Activated CD4-positive, alpha-beta T cell treated with anti-CD3 and anti-CD28 coated beads for 4 hours (primary cell): Measurements from ENCODE around the gene ADAM33.

Experiments
- DNase-seq, 2 donors: peaks; one replicate each; pipeline ENCODE4 v3.0.0-alpha.2; 2020

The ADAM33 gene

DNA sequence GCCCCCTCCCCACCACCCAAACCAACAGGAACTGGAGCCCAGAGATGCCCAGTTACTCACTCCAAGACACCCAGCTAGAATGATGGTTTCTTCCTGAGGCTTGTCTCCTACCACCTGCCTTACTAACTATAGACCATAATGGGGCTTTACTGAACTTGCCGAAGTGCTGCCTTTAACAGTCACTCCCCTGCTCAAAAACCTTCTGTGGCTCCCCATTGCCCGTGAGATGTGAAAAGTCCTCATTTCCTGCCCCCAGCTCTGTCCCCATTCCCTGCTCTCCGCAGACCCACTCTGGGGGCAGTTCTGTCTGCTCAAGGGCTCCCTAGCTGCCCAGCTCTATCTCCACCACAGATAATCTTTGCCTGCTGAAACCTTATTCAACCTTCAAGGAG lies 25.7 kb upstream of the ADAM33 start:
- DNase-seq = no peak

DNA sequence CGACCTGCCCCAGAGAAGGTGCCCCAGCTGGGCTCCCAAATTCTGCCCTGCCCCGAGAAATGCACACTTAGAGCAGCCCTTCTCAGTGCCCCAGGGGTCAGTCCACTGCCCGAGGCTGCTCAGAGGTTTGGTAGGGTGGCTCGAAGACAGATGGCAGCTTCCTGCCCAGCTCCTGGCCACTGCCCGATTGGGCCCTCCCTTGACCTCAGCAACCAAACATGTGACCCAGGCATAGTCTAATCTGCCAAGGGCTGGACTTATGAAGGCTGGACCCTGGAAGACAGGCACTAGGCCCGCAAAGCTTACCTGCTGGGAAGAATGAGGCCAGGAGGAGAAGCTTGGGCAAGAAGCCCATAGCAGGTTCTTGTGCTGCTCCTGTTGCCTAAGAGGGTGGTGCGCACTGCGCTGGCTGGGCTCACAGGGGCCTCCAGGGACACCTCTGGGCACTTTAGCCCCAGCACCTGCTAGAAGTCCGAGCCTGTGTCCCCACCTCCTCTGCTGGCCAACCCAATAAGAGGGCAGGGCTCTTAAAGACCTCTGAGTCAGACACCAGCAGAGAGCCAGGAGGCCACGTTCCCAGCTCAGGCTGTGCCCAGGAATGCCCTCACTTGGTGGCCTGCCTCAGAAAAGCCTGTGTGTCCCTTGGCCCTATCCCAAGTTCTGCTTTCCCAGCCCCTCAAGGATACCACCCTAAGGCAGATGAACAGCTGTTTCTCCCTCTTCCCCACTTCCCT lies 25.1 kb upstream of the ADAM33 start:
- no peak for DNase-seq

DNA sequence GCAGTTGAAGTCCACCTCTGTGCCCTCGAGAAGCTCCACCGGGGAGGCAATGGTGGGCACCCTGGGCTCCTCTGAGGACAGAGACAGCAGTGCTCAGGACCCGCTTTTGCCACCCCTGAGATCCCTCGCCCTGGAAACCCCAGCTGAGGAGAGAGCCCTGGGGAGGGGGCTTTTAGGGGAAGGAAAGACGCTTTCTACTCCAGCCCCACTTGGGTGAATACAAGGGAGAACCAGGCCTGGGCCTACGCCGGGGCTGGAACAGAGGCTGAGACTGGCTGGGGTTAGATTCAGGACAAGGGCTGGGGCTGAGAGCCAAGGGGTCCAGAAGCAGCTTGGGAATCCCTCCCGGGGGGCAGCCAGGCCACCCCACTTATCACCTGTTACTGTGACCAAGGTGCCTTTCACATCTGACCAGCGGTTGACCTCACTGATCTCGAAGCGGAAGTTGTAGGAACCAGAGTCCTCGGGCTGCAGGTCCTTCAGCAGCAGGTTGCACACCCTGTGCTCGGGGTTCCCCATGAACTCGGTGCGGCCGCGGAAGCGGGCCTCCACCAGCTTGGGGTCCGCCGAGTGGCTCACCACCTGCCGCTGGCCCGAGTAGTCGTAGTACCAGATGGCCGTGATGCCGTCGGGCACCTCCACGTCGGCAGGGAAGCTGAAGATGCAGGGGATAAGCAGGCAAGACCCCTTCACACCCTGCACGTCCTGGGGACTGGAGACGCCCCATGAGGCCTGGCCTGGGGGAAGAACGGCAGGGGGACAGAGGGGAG lies 24.3 kb upstream of the ADAM33 start:
- no peak for DNase-seq

DNA sequence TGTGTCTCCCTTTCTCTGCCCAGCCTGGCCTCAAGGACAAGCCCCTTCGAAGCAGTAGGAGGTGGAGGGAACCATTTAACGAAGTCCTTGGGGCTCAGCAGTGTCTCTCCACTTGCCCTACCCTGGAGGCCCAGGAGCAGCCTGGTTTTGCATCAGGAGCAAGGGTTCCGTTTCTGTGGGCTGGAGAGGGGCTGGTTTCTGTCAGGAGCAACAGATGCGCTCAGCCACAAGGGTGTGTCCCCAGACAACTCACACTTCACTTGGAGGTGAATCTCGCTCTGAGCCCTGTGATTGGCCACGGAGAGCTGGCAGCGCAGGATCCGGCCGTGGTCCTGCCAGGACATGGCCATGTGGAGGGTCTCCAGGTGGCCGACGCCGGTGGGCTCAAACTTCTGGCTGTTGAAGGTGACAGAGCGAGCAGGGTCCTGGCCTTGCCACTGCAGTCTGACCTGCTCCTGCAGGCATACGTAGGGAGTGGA lies 23.7 kb upstream of the ADAM33 start:
- DNase-seq = no peak

DNA sequence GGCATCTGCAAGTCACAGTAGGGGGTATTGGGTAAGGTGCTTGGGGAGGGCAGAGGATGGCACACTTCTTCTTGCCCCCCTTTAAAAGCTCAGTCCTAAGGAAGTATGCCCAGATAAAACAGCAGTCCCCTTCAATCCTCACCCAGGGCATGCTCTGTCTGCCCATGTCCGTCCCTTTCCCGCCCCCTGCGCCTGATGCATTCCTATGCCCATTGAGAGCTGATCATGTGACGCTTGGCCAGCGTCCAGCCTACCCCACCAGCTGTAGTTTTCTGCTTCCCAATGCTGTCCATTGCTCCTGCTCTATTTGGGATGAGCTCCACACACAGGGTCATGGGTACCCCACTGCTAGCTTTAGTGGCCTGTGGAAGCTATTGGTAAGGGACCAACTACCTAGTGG lies 22.3 kb upstream of the ADAM33 start:
- no peak for DNase-seq

DNA sequence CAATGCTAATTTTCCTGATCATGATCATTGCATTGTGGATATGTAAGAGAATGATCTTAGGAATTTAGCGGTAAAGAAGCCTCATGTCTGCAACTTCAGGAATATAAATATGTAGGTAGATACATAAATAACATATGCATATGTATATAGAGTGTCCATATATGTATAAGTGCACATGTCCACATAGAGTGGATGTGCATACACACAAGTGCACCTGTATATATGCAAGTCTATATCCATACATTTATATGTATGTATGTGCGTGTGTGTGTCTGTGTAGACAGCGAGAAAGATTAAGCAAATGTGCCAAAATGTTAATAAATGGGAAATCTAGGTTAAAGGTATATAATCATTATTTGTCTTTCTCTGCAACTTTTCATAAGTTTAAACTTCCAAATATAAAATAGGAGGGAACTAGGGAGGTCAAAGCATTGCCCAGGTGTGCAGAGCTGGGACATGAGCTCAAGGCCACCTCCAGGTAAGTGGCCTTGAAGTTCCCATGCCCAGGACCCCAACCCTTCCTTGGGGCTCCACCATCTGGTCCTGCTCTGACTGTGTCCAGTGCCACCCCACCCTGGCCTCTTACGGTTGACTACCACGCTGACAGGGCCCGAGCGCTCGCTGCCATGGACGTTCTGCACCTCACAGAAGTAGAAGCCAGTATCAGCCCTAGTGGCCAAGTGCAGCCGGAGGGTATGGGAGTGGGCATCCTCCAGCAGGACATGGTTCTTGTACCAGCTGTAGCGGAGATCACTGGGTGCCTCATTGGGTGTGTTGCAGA lies 21.0 kb upstream of the ADAM33 start:
- no peak for DNase-seq

DNA sequence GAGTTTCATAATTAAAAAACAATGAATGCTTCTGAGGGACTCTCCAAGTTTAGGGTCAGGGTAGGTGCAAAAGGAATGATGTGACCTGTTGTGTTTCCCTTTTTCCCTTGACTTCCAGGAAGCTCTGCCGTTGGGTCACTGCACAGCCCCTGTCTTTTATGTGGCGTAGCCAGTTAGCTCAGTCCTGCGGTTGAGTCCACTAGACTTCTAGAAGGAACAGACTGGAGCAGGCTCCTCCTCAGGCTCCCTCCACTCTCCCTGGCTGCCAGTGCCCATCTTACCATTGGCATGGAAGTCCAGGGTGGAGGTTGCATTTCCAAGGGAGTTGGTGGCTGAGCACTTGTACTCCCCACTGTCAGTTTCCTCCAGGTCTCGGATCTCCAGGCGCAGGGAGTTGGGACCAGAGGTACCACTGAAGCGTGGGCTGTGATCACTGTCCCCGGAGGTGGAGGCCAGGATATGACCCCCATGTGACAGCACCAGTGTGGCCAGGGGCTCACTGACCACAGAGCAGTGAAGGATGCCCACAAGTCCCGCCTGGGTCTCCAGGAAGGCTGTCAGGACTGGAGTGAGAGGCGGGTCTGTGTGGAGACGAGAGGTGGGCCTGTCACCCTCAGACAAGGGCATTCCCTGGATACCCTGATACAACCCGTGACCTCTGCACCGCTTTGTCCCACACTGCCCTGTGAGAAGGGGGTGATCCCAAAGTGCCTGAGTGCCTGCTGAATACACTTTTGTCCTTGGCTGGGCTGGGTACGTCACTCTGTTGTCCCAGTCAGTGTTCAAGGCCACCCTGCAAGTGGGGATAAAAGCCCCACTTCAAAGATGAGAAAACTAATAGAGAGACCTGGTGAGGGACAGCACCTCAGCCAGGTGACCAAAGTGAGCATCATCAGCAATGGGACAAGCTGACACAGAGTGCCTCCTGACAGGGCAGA lies 19.5 kb upstream of the ADAM33 start:
- DNase-seq = no peak

DNA sequence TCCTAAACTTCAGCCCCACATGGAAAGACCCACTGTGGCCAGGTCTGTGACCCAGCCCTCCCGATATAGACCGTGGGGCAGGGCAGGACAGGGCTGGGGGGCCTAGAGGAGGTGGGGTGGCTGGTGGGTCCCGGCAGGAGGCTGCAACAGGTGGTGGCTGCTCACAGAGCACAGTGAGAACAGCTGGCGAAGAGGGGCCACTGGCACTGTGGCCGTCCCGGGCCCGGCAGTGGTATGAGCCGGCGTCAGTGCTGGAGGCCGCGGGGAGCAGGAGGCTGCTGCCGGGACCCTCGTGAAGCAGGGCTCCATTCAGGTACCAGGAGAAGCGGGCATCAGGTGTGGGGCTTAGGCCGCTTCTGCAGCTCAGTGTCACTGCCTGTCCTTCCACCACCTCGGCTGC lies 17.2 kb upstream of the ADAM33 start:
- no peak for DNase-seq

DNA sequence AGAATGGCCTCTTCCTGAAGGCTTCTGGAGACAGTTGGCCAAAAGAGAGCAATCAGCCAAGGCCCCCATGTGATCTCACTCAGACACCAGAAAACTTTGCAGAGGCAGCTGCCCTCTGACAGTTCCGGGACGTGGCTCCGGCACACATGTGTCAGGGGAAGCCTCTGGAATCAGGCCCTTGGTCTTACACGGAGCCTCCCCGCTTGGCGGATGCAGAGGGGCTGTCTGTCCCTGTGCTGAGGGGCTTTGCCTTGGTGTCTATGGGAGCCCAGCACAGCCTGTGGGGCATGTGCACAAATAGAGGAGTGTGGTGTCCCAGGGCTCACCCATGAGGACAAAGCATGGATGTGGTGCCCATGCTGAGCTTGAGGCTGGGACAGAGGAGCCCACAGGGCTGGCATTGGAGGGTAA lies 16.8 kb upstream of the ADAM33 start:
- no peak for DNase-seq

DNA sequence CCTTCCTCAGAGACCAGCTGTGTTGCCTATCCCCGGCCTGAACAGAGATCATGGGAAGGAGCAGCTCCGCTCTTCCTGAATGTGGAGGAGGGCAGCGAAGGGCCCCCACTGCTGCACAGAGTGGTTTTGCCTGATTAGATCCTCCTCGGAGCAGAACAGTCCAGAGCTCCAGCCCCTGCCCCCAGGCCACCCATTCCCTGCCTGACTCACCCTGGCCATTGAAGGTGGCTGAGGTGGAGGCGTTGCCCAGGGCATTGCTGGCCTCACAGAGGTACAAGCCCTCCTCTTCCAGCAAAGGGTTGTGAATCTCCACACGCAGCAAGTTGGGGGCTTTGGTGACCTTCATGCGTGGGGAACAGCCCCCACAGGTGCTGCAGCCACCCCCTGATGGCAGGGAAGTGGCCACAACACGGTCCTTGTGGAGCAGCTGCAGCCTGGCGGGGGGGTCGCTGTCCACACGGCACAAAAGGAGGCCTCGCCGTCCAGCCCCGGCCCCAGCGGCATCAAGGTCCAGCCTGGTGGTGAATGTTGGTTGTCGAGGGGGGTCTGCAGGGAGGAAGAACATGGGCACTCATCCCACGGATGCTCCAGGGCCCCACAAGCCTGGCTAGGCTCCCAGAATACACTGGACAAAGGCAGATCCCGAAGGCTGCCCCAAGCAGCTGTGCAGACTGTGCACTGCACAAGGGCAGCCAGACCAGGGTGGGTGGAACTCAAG lies 15.9 kb upstream of the ADAM33 start:
- no peak for DNase-seq

DNA sequence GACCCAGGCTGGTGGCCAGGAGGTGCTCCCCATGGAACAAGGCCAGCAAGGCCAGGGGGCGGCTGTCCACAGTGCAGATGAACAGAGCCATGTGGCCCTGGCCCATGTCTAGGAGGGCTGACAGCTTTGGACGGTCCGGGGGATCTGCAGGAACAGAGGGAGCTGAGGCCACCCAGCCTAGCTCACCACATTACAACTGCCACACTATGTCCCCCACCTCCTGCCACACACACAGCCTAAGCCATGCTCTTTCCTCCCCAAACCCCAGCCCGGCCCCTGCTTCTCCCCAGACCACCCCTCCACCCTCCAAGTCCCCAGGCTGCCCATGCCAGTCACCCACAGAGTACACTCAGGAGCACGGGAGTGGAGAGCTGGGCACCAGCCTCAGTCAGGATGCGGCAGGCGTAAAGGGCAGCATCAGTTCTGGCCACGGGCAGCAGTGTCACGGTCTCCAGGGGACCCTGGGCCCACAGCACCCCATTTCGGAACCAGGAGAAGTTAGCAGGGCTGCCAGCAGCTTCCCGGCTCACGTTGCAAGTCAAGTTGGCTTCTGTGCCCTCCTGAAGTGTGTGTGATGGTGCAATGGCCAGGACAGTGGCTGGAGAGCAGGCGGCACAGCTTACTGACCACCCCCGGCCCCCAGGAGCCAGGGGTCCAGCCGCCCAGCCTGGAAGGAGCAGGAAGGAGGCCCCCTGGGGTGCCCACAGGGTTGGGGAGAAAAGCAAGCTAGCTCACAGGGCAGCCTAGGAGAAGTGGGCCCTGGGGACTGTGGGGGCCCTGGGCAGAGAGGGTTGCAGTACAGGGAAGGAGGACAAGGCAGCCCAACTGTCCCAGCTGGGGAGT lies 15.2 kb upstream of the ADAM33 start:
- DNase-seq = no peak

DNA sequence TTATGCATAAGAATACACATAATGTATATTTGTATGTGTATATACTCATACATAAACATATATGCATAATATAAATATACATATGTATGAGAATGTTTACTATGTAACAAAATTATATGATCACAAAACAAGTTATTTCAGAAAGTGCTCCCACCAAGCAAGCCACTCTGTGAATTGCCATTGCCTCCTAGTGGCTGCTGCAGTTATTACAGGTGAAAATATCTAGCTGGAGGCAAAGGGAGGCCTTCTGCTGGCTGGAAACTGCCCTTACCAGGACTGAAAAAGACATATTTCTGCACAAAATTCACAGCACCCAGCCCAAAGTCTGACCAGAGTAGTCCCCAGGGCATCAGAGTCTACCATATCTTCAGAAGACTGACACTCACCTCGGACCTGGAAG lies 14.4 kb upstream of the ADAM33 start:
- no peak for DNase-seq

DNA sequence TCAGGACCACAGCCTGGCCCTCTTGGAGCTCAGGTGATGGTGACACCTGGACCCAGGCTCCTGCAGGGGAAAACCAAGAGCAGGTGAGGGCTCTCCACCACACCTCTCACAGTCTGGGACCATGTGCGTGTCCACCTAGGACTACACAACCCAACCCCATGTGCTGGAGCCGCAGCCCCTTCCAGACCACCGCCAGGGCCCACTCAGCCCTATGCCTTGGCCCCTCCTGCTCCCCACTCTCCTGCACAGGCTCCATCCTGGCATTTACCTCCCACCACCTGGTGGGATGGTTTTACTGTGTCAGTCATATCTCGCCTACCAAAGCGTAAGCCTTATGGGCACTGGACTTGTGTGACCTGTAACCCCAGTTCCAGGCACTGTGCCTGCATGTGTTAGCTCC lies 13.1 kb upstream of the ADAM33 start:
- no peak for DNase-seq

DNA sequence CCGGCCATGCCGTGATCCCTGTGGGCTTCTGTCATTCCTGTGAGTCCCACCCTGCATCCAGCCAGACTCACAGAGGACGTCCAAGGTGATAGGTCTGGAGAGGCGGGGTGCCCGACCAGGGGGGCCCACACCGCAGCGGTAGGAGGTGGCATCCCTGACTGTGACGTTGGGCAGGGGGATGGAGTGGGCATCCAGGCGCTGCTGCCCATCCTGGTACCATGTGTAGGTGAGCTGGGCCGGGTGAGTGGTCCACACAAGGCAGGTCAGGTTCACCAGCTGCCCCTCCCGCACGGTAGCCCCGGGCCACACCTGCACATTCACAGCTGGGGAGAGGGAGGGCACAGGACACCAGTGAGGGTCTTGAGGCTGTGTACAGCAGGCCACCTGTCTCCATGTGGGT lies 11.6 kb upstream of the ADAM33 start:
- no peak for DNase-seq

DNA sequence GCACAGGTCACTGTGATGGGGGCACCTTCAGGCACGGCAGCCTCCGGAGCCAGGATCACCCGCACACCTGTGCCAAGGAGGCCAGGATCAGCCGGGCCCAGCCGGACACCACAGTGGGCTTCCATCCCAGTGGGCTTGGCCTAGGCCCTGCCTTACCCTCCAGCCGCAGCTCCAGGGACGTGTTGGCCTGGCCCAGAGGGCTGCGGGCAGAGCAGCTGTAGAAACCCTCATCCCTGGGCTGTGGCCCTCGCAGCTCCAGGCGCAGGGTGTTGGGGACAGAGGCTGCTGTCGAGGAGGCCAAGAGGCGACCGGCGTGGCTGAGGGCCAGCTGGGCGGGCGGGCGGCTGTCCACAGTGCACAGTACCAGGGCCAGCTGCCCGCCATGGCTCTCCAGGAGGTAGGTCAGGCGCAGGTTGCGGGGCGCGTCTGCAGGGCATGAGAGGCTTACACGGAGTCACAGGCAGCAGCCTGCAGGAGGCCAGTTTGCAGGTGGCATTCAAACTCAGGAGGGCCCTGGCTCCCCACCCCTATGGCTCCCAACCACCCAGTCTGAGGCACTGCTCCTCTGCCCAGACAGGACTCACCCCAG lies 11.0 kb upstream of the ADAM33 start:
- no peak for DNase-seq

DNA sequence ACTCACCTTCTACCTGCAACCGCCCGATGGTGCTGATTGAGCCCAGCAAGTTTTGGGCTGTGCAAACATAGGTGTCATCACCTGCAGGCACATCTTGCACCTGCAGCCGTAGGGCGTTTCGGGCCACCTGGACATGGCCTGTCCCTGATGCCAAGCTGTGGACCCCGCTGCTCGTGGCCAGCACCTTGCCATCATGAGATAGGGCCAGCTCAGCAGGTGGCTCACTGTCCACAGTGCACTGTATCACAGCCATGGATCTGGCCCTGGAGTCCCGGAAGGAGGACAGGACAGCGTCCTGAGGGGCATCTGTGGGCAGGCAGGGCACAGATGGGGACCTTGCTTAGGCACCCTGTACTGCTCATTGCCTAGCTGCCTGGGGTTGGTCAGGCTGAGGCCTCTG lies 10.1 kb upstream of the ADAM33 start:
- DNase-seq = no peak

DNA sequence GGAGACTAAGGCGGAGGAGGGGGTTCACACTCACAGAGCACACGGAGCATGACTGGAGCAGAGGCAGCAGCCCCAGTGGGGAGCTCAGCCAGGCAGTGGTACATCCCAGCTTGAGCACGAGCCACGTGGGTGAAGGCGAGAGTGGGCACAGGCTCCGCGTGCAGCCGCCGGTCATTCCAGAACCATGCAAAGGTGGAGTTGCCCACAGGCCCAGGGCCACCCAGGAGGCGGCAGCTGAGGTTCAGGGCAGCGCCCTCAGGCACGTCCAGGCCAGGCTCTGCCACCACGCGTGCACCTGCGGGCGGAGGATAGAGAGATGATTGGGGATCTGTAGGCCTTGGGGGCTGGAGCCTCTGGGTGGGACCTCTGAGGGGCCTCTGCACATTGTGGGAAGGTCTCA lies 9.5 kb upstream of the ADAM33 start:
- no peak for DNase-seq

DNA sequence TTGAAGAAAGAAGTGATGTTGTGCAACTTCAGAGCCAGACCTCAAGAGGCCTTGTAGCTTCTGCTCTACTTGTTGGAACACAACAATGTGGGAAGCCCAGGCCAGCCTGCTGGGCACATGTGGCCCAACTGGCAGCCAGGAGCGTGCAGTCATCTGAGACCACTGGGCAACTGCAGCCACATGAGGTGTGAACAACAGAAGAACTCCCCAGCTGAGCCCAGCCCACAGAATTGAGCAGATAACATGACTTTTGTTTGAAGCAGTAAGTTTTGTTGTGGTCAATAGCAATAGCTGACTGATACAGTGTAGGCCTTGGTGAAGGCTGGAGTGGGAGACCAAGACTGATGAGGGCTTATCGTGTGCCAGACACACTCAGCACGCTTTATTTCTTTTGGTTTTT lies 8.6 kb upstream of the ADAM33 start:
- no peak for DNase-seq

DNA sequence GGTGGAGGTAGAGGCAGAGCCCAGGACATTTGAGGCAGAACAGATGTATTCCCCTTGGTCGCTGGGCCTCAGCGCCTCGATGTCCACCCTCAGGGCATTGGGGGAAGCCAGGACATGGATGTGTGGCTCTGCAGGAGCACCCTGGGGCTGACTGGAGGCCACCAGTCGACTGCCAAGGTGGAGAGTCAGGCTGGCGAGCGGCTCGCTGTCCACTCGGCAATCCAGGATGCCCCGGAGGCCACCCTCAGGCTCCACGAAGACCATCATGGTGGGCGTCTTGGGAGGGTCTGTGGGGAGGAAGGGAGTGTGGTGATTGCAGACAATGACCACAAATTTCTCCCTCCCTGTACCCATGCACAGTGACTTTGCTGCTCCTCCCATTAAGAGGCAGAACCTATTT lies 8.2 kb upstream of the ADAM33 start:
- no peak for DNase-seq

DNA sequence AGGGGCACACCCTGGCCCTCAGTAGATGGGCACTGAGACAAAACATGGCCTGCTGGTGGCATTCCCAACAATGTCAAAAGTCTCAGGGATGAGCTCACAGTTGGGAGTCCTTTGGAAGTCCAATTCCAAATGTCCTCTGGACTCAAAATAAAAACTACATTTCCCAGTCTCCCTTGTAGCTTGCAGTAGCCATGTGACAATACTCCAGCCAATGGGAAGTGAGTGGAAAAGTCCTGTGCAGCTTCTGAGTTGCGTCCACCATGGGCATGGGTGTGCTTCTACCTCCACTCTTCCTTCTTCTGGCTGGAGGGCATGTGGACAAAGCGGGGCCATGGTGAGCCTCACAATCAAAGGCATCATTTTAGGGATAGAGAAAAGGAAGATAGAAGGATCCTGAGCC lies 5.8 kb upstream of the ADAM33 start:
- no peak for DNase-seq
